HCT116 (cell line): ENCODE measurements around the gene SIGLEC14. TPM values are rescaled to one million over a fixed set of nuclear protein-coding genes. Genes with fewer than 3 reads are reported as not detected.

Experiments used
- ATAC-seq: fragments of 200-7000 bp; cut with Tn5 transposase; 2 replicates; pipeline ENCODE4 v1.9.1; 2020; ENCODE audit warnings: mild to moderate bottlenecking, moderate library complexity
- BruUV-seq: library from RNA; stranded (reverse); fragments of 400-500 nt; replicated peaks from 2 replicates; lab custom pipeline; 2021; lab: Mats Ljungman, UMichigan
- CTCF ChIA-PET: fragments of 300-600 bp; sonication (Branson Sonifier 250); formaldehyde crosslinking; loops from one replicate; lab custom pipeline; 2021; ENCODE audit warnings: antibody characterized with exemption; lab: Charles Lee
- POLR2A ChIA-PET: fragments of 300-600, 350-600 bp; sonication (Branson Sonifier 250); formaldehyde crosslinking; loops from one replicate; lab custom pipeline; 2021; ENCODE audit warnings: antibody characterized with exemption; lab: Charles Lee
- RAD21 ChIA-PET, 2 experiments: fragments of 300-600 bp; sonication (Branson Sonifier 250); formaldehyde crosslinking; loops; one replicate each; lab custom pipeline; 2023; ENCODE audit warnings: low total read pairs in 2 of 2; ENCODE audit not compliant: uncharacterized antibody in 2 of 2, unreplicated experiment in 2 of 2, low non-redundant PET in 1 of 2; lab: Charles Lee
- DNase-seq: peaks from one replicate; pipeline ENCODE4 v3.0.0-alpha.2; 2010; ENCODE audit warnings: low read depth, low spot score
- H2AFZ ChIP-seq: fragments of 200-600 bp; shearing (Covaris generic), sonication (generic); 2 replicates; pipeline ENCODE4 v1.6.1; 2017; ENCODE audit warnings: low read depth, mixed run types, mixed read lengths, antibody characterized with exemption, low read length; ENCODE audit not compliant: poor library complexity, severe bottlenecking
- H3K27ac ChIP-seq: 2 replicates; pipeline ENCODE4 v1.5.1; 2012; ENCODE audit warnings: low read depth, low read length
- H3K27me3 ChIP-seq: fragments of 200-600 bp; sonication (generic); 2 replicates; pipeline ENCODE4 v1.6.1; 2016; ENCODE audit warnings: mixed run types, low read length, mixed read lengths; ENCODE audit not compliant: insufficient read depth
- H3K36me3 ChIP-seq, 2 experiments: fragments of 200-500 bp in 1 of 2; fragments of 200-600 bp in 1 of 2; sonication (Bioruptor generic) in 1 of 2; sonication (generic) in 1 of 2; 2 replicates each; pipeline versions ENCODE4 v1.5.1 to v1.6.1; 2014 to 2016; ENCODE audit warnings: low read length in 2 of 2, inconsistent platforms in 1 of 2, mixed read lengths in 1 of 2, mixed run types in 1 of 2; ENCODE audit not compliant: insufficient read depth in 2 of 2, control insufficient read depth in 1 of 2
- H3K4me1 ChIP-seq, 2 experiments: fragments of 200-600 bp in 1 of 2; sonication (generic) in 1 of 2; 2 replicates each; pipeline versions ENCODE4 v1.5.1 to v1.6.1; 2012 to 2017; ENCODE audit warnings: low read length in 2 of 2, inconsistent platforms in 1 of 2, mild to moderate bottlenecking in 1 of 2, mixed read lengths in 1 of 2, mixed run types in 1 of 2, moderate library complexity in 1 of 2; ENCODE audit not compliant: insufficient read depth in 2 of 2, control insufficient read depth in 1 of 2
- H3K4me2 ChIP-seq: fragments of 200-600 bp; sonication (generic); 2 replicates; pipeline ENCODE4 v1.6.1; 2017; ENCODE audit warnings: mixed run types, low read length, mixed read lengths
- H3K4me3 ChIP-seq, 2 experiments: fragments of 200-600 bp in 1 of 2; sonication (generic) in 1 of 2; replicated peaks in 1 of 2; 2 replicates each; pipeline ENCODE4 v1.5.1; 2011 to 2016; ENCODE audit warnings: low read length in 2 of 2, control low read depth in 1 of 2, low read depth in 1 of 2, mild to moderate bottlenecking in 1 of 2, mixed read lengths in 1 of 2, mixed run types in 1 of 2
- H3K79me2 ChIP-seq: fragments of 200-600 bp; sonication (generic); 2 replicates; pipeline ENCODE4 v1.6.1; 2017; ENCODE audit warnings: mild to moderate bottlenecking, mixed run types, low read length, moderate library complexity, mixed read lengths; ENCODE audit not compliant: insufficient read depth
- H3K9ac ChIP-seq: fragments of 200-600 bp; sonication (generic); 2 replicates; pipeline ENCODE4 v1.6.1; 2016; ENCODE audit warnings: low read length, mixed read lengths
- H3K9me2 ChIP-seq: fragments of 200-600 bp; sonication (generic), shearing (Covaris generic); 2 replicates; pipeline ENCODE4 v1.6.1; 2017; ENCODE audit warnings: mixed run types, mild to moderate bottlenecking, moderate library complexity; ENCODE audit not compliant: insufficient read depth
- H3K9me3 ChIP-seq, 2 experiments: fragments of 200-500 bp in 1 of 2; fragments of 200-600 bp in 1 of 2; sonication (Bioruptor generic) in 1 of 2; sonication (generic) in 1 of 2; 2 replicates each; pipeline ENCODE4 v1.6.1; 2014 to 2017; ENCODE audit warnings: low read length in 2 of 2, mixed read lengths in 2 of 2, inconsistent platforms in 1 of 2, low read depth in 1 of 2, mild to moderate bottlenecking in 1 of 2, mixed run types in 1 of 2, moderate library complexity in 1 of 2; ENCODE audit not compliant: control insufficient read depth in 1 of 2, insufficient read depth in 1 of 2
- H4K20me1 ChIP-seq: fragments of 200-600 bp; sonication (generic), shearing (Covaris generic); 2 replicates; pipeline ENCODE4 v1.6.1; 2017; ENCODE audit warnings: mixed run types, mild to moderate bottlenecking, moderate library complexity; ENCODE audit not compliant: insufficient read depth
- ATF3 ChIP-seq: IDR thresholded peaks from 2 replicates; pipeline ENCODE4 v1.6.1; 2012
- CBX3 ChIP-seq: IDR thresholded peaks from 2 replicates; pipeline ENCODE4 v1.6.1; 2012; ENCODE audit warnings: low read depth
- CTCF ChIP-seq, 3 experiments: fragments of 200-600 bp in 1 of 3; sonication (generic) in 1 of 3; IDR thresholded peaks in 2 of 3; conservative IDR thresholded peaks in 1 of 3; 2 replicates each; pipeline ENCODE4 v1.5.1; 2012 to 2017; ENCODE audit warnings: low read depth in 2 of 3, low read length in 2 of 3, antibody characterized with exemption in 1 of 3, borderline replicate concordance in 1 of 3, control low read depth in 1 of 3, mild to moderate bottlenecking in 1 of 3, mixed read lengths in 1 of 3, mixed run types in 1 of 3, moderate library complexity in 1 of 3; ENCODE audit not compliant: insufficient read depth in 1 of 3
- EZH2 ChIP-seq: fragments of 200-600 bp; sonication (generic); IDR thresholded peaks from 2 replicates; pipeline ENCODE4 v1.6.1; 2017; ENCODE audit warnings: antibody characterized with exemption, mixed run types
- JUND ChIP-seq: IDR thresholded peaks from 2 replicates; pipeline ENCODE4 v1.6.1; 2012
- RAD21 ChIP-seq: IDR thresholded peaks from 2 replicates; pipeline ENCODE4 v1.6.1; 2012; ENCODE audit warnings: low read depth, mild to moderate bottlenecking
- REST ChIP-seq: IDR thresholded peaks from 2 replicates; pipeline ENCODE4 v1.6.1; 2012; ENCODE audit warnings: low read depth
- SP1 ChIP-seq: IDR thresholded peaks from 2 replicates; pipeline ENCODE4 v1.6.1; 2012; ENCODE audit warnings: low read depth
- SRF ChIP-seq: IDR thresholded peaks from 2 replicates; pipeline ENCODE4 v1.6.1; 2012; ENCODE audit warnings: low read depth
- TCF7L2 ChIP-seq: IDR thresholded peaks from 2 replicates; pipeline ENCODE4 v1.7.0; 2011; ENCODE audit warnings: borderline replicate concordance, inconsistent platforms; ENCODE audit not compliant: insufficient read depth, insufficient read length; ENCODE audit errors: extremely low read depth
- YY1 ChIP-seq: IDR thresholded peaks from 2 replicates; pipeline ENCODE4 v1.6.1; 2011; ENCODE audit warnings: low read length, low read depth, moderate library complexity, mild to moderate bottlenecking; ENCODE audit not compliant: insufficient replicate concordance; ENCODE audit errors: extremely low read depth
- intact Hi-C: fragments of 100-400 bp; cut with micrococcal nuclease; formaldehyde crosslinking; loops from 2 replicates; pipeline ENCODE4 v1.10.0; 2022
- total RNA-seq: library from RNA; stranded (reverse); gene quantifications from one replicate; pipeline ENCODE4 v1.2.1, GENCODE V29; 2021; ENCODE audit not compliant: unreplicated experiment

The SIGLEC14 gene
- total RNA-seq, 1 experiment from 2014 or later = not detected

GRCh38 chr19:51637362-51637978, 9.2 kb downstream of the SIGLEC14 start:
- Histone ChIP-seq H3K9me3 (no peaks in the 10 kb centered on the region), H3K4me3 (no peak overlapping the region), H2AFZ (no peak overlapping the region), H3K4me2 (no peak overlapping the region), H3K79me2 (no peaks in the 10 kb centered on the region), H3K27ac (no peak overlapping the region), H3K9ac (no peak overlapping the region), H3K36me3 (no peaks in the 10 kb centered on the region), H3K9me2 (no peaks in the 10 kb centered on the region), H4K20me1 (no peaks in the 10 kb centered on the region), H3K4me1 (no peaks in the 10 kb centered on the region), H3K27me3 (peaks cover 39% of the 10 kb centered on the region)
- BruUV-seq = no TSS peak
- ChIA-PET RAD21 (no interaction called here), POLR2A (no interaction called here), CTCF (interaction anchor here (0.8 to 1.6 kb wide), 7 partner anchors 17 to 230 kb away, joined by 3 to 15 read pairs (median 3); no protein-coding TSS in a partner anchor)
- DNase-seq = no peak
- TF ChIP-seq RAD21 (peak; percentile 44), CTCF (IDR thresholded peaks at IDR 0.05 in 2 of 3, conservative IDR thresholded peaks at IDR 0.05 in 1 of 3; ENCODE audit: borderline replicate concordance in 1 of 3, insufficient read depth in 1 of 3, low read depth in 2 of 3, low read length in 2 of 3) (peak; percentile 32 to 70 (median 58); a peak in 5 of 6 replicates), SP1 (no peak)
- intact Hi-C loops = loop anchor here (2.0 kb wide), 1 partner anchor 165 kb away; no protein-coding TSS in a partner anchor
- ATAC-seq = no peak

GRCh38 chr19:51632126-51632525, 14.5 kb downstream of the SIGLEC14 start:
- Histone ChIP-seq H4K20me1 (no peaks in the 10 kb centered on the region), H3K27me3 (peaks cover 13% of the 10 kb centered on the region), H3K36me3 (no peaks in the 10 kb centered on the region), H3K79me2 (no peaks in the 10 kb centered on the region), H3K4me2 (no peak overlapping the region), H3K4me1 (no peaks in the 10 kb centered on the region), H3K9me3 (no peaks in the 10 kb centered on the region), H3K4me3 (no peak overlapping the region), H3K9me2 (no peaks in the 10 kb centered on the region), H3K9ac (no peak overlapping the region), H2AFZ (no peak overlapping the region), H3K27ac (no peak overlapping the region)
- no TSS peak for BruUV-seq
- no peak for TF ChIP-seq SRF
- no peak for TF ChIP-seq TCF7L2
- TF ChIP-seq YY1 = no peak
- TF ChIP-seq CBX3 = no peak
- TF ChIP-seq JUND = no peak
- TF ChIP-seq EZH2 = no peak
- no peak for TF ChIP-seq ATF3
- no peak for TF ChIP-seq REST
- DNase-seq (no peak), ATAC-seq (no peak)
- ChIA-PET CTCF (no interaction called here), POLR2A (no interaction called here), RAD21 (no interaction called here)
- intact Hi-C loops = no loop called here
